Measurements from ENCODE around the gene KRTAP12-2.

GRCh38 chr21:44710756-44711326, 44.1 kb upstream of the KRTAP12-2 start:
- no peak for TF ChIP-seq TCF7 (CRISPR knock-in tag; IDR thresholded peaks at IDR 0.05; ENCODE audit: low read depth)
- TF ChIP-seq CTCF (IDR thresholded peaks at IDR 0.05): no peak
- TF ChIP-seq, protein P1, sequence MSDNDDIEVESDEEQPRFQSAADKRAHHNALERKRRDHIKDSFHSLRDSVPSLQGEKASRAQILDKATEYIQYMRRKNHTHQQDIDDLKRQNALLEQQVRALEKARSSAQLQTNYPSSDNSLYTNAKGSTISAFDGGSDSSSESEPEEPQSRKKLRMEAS (CRISPR knock-in tag; IDR thresholded peaks at IDR 0.05): no peak; the same call in 1 of the 2 replicates
- no peak for TF ChIP-seq RORB (CRISPR knock-in tag; IDR thresholded peaks at IDR 0.05)
- TF ChIP-seq NR2C2 (CRISPR knock-in tag; IDR thresholded peaks at IDR 0.05): no peak
- TF ChIP-seq PRDM15 (CRISPR knock-in tag; IDR thresholded peaks at IDR 0.05): no peak
- no peak for TF ChIP-seq USF2 (CRISPR knock-in tag; IDR thresholded peaks at IDR 0.05)
- TF ChIP-seq, protein P2, sequence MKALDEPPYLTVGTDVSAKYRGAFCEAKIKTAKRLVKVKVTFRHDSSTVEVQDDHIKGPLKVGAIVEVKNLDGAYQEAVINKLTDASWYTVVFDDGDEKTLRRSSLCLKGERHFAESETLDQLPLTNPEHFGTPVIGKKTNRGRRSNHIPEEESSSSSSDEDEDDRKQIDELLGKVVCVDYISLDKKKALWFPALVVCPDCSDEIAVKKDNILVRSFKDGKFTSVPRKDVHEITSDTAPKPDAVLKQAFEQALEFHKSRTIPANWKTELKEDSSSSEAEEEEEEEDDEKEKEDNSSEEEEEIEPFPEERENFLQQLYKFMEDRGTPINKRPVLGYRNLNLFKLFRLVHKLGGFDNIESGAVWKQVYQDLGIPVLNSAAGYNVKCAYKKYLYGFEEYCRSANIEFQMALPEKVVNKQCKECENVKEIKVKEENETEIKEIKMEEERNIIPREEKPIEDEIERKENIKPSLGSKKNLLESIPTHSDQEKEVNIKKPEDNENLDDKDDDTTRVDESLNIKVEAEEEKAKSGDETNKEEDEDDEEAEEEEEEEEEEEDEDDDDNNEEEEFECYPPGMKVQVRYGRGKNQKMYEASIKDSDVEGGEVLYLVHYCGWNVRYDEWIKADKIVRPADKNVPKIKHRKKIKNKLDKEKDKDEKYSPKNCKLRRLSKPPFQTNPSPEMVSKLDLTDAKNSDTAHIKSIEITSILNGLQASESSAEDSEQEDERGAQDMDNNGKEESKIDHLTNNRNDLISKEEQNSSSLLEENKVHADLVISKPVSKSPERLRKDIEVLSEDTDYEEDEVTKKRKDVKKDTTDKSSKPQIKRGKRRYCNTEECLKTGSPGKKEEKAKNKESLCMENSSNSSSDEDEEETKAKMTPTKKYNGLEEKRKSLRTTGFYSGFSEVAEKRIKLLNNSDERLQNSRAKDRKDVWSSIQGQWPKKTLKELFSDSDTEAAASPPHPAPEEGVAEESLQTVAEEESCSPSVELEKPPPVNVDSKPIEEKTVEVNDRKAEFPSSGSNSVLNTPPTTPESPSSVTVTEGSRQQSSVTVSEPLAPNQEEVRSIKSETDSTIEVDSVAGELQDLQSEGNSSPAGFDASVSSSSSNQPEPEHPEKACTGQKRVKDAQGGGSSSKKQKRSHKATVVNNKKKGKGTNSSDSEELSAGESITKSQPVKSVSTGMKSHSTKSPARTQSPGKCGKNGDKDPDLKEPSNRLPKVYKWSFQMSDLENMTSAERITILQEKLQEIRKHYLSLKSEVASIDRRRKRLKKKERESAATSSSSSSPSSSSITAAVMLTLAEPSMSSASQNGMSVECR (CRISPR knock-in tag; IDR thresholded peaks at IDR 0.05; ENCODE audit: borderline replicate concordance): no peak
- TF ChIP-seq ETV6 (CRISPR knock-in tag; IDR thresholded peaks at IDR 0.05): no peak
- TF ChIP-seq KAT7 (CRISPR knock-in tag; IDR thresholded peaks at IDR 0.05; ENCODE audit: borderline replicate concordance): no peak
